ENCODE measurements around the gene CFAP206.
A peak's percentile ranks its signal among the peaks of the same experiment; 100 is the strongest.

DNA sequence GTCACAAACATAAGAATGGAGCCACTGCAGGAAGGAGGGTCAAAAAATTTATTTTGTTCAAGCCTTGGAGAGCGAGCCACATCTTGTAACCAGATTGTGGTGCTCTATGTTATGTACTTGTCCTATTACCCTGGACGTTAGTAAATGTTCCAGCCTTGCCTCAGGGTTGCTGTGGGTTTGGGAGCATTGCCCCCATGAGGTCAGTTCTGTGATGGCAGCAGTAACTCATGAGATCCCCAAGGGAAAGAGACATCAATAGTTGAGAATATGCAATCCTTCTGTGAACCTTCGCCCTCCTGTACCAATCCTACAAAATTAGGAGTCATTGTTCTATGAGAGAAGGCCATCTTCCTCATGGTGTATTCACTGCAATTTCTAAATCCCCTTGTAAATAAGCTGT lies 16.4 kb upstream of the CFAP206 start:
- TF ChIP-seq, protein P1, sequence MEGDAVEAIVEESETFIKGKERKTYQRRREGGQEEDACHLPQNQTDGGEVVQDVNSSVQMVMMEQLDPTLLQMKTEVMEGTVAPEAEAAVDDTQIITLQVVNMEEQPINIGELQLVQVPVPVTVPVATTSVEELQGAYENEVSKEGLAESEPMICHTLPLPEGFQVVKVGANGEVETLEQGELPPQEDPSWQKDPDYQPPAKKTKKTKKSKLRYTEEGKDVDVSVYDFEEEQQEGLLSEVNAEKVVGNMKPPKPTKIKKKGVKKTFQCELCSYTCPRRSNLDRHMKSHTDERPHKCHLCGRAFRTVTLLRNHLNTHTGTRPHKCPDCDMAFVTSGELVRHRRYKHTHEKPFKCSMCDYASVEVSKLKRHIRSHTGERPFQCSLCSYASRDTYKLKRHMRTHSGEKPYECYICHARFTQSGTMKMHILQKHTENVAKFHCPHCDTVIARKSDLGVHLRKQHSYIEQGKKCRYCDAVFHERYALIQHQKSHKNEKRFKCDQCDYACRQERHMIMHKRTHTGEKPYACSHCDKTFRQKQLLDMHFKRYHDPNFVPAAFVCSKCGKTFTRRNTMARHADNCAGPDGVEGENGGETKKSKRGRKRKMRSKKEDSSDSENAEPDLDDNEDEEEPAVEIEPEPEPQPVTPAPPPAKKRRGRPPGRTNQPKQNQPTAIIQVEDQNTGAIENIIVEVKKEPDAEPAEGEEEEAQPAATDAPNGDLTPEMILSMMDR (IDR thresholded peaks at IDR 0.05; ENCODE audit: low read depth, low read length): peak; percentile 51
- no peak for TF ChIP-seq EZH2phosphoT487 (IDR thresholded peaks at IDR 0.05; ENCODE audit: low read depth)
